GM23248 (cell line): Measurements from ENCODE around the gene COL19A1.

Experiments
- EZH2 ChIP-seq: fragments of 200-600 bp; sonication (generic); IDR thresholded peaks from 2 replicates; pipeline ENCODE4 v1.6.1; 2018; ENCODE audit warnings: antibody characterized with exemption, mild to moderate bottlenecking; ENCODE audit not compliant: insufficient read depth, poor library complexity, severe bottlenecking
- EZH2phosphoT487 ChIP-seq: fragments of 200-600 bp; sonication (generic); IDR thresholded peaks from 2 replicates; pipeline ENCODE4 v1.6.1; 2018; ENCODE audit warnings: antibody characterized with exemption, moderate library complexity, mild to moderate bottlenecking, low read depth; ENCODE audit not compliant: insufficient read depth

DNA sequence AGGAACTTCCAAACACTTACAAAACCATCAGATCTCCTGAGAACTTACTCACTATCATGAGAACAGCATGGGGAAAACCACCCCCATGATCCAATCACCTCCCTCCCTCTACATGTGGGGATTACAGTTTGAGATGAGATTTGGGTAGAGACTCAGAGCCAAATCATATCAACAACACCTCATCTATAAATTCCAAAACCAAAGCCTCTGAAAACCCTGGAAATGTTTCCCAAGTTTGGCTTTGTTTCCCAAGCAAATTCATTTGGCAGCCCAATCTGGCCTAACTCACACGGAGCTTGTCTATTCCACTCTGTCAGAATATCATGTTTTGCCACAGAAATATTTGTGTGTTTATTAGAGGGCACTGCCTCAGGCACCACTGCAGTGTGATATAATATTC, 293.9 kb downstream of the COL19A1 start:
- no peak for TF ChIP-seq EZH2phosphoT487
- no peak for TF ChIP-seq EZH2
